ENCODE results near the gene NDUFV2. TPM values are rescaled to one million over a fixed set of nuclear protein-coding genes. Genes with fewer than 3 reads are reported as not detected.

The NDUFV2 gene
- total RNA-seq, 1 donor from 2014 or later: 124 TPM

GRCh38 chr18:9100796-9101195, 1.7 kb upstream of the NDUFV2 start:
- Mint-ChIP-seq H3K27me3 (no peaks in the 10 kb centered on the region), H3K27ac (no peak overlapping the region), H3K9me3 (ENCODE audit: low read depth) (no peaks in the 10 kb centered on the region), H3K36me3 (ENCODE audit: insufficient read depth) (no peaks in the 10 kb centered on the region), H3K4me1 (ENCODE audit: low read depth) (peaks cover 32% of the 10 kb centered on the region), H3K4me3 (ENCODE audit: low read depth) (peak overlapping the region; percentile 40)
- DNase-seq (ENCODE audit: low spot score, unreplicated experiment): no peak
- no peak for TF ChIP-seq CTCF (IDR thresholded peaks at IDR 0.05; ENCODE audit: unreplicated experiment)

- no peaks in the 10 kb centered on the region for H3K36me3 Mint-ChIP-seq (ENCODE audit: insufficient read depth)
- H3K4me3 Mint-ChIP-seq (ENCODE audit: low read depth): peak overlapping the region; percentile 86
- H3K27me3 Mint-ChIP-seq: no peaks in the 10 kb centered on the region
- peaks cover 42% of the 10 kb centered on the region for H3K4me1 Mint-ChIP-seq (ENCODE audit: low read depth)
- peak overlapping the region; percentile 93 for H3K27ac Mint-ChIP-seq
- H3K9me3 Mint-ChIP-seq (ENCODE audit: low read depth): no peaks in the 10 kb centered on the region
- no peak for TF ChIP-seq CTCF (IDR thresholded peaks at IDR 0.05; ENCODE audit: unreplicated experiment)
- no peak for DNase-seq (ENCODE audit: low spot score, unreplicated experiment)
These were observed 580 bp upstream of the NDUFV2 start for GRCh38 chr18:9101730-9102507.

GRCh38 chr18:9103376-9103873, 926 bp downstream of the NDUFV2 start:
- Mint-ChIP-seq H3K4me1 (ENCODE audit: low read depth) (peaks cover 51% of the 10 kb centered on the region), H3K27me3 (no peaks in the 10 kb centered on the region), H3K9me3 (ENCODE audit: low read depth) (no peaks in the 10 kb centered on the region), H3K4me3 (ENCODE audit: low read depth) (peak overlapping the region; percentile 86), H3K36me3 (ENCODE audit: insufficient read depth) (peaks cover 1% of the 10 kb centered on the region), H3K27ac (peak overlapping the region; percentile 96)
- DNase-seq (ENCODE audit: low spot score, unreplicated experiment): no peak
- TF ChIP-seq CTCF (IDR thresholded peaks at IDR 0.05; ENCODE audit: unreplicated experiment): no peak

- Mint-ChIP-seq H3K27me3 (no peaks in the 10 kb centered on the region), H3K9me3 (ENCODE audit: low read depth) (no peaks in the 10 kb centered on the region), H3K27ac (peak overlapping the region; percentile 96), H3K4me1 (ENCODE audit: low read depth) (peaks cover 54% of the 10 kb centered on the region), H3K36me3 (ENCODE audit: insufficient read depth) (peaks cover 1% of the 10 kb centered on the region), H3K4me3 (ENCODE audit: low read depth) (peak overlapping the region; percentile 86)
- no peak for DNase-seq (ENCODE audit: low spot score, unreplicated experiment)
- no peak for TF ChIP-seq CTCF (IDR thresholded peaks at IDR 0.05; ENCODE audit: unreplicated experiment)
These were observed 1.9 kb downstream of the NDUFV2 start for GRCh38 chr18:9104244-9104901.

DNA sequence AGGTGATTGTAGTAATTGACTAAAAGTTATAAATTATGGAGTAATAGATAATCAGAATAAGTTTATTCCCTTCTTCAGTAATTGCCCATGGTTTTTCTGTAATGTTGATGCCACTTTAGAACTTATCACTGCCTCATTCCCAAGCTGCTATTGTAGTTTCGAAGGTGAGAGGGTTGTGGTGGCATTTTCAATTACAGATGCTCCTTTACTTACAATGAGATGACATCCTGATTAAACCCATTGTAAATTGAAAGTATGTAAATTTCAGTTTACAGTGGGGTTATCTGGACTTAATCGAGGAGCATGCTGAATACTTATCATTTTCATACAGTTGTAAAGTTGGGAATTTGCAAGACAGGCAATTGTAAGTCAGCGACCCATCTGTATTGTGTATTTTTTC, 2.9 kb downstream of the NDUFV2 start:
- DNase-seq (ENCODE audit: low spot score, unreplicated experiment): no peak
- Mint-ChIP-seq H3K9me3 (ENCODE audit: low read depth) (no peaks in the 10 kb centered on the region), H3K27ac (no peak overlapping the region), H3K36me3 (ENCODE audit: insufficient read depth) (peaks cover 1% of the 10 kb centered on the region), H3K27me3 (no peaks in the 10 kb centered on the region), H3K4me1 (ENCODE audit: low read depth) (peaks cover 58% of the 10 kb centered on the region), H3K4me3 (ENCODE audit: low read depth) (peak overlapping the region; percentile 86)
- no peak for TF ChIP-seq CTCF (IDR thresholded peaks at IDR 0.05; ENCODE audit: unreplicated experiment)
